ENCODE data around the gene KCMF1.
A peak's percentile ranks its signal among the peaks of the same experiment; 100 is the strongest.
"Not testable (repeated sequence)": the region's sequence is repeated elsewhere in the genome, so short reads cannot be mapped to it uniquely, and the experiment has no call there.

Gene KCMF1

GRCh38 chr2:84942964-84943421, 28.0 kb upstream of the KCMF1 start:
- TF ChIP-seq EZH2phosphoT487 (IDR thresholded peaks at IDR 0.05; ENCODE audit: borderline replicate concordance, low read length): no peak
- TF ChIP-seq, protein P1, sequence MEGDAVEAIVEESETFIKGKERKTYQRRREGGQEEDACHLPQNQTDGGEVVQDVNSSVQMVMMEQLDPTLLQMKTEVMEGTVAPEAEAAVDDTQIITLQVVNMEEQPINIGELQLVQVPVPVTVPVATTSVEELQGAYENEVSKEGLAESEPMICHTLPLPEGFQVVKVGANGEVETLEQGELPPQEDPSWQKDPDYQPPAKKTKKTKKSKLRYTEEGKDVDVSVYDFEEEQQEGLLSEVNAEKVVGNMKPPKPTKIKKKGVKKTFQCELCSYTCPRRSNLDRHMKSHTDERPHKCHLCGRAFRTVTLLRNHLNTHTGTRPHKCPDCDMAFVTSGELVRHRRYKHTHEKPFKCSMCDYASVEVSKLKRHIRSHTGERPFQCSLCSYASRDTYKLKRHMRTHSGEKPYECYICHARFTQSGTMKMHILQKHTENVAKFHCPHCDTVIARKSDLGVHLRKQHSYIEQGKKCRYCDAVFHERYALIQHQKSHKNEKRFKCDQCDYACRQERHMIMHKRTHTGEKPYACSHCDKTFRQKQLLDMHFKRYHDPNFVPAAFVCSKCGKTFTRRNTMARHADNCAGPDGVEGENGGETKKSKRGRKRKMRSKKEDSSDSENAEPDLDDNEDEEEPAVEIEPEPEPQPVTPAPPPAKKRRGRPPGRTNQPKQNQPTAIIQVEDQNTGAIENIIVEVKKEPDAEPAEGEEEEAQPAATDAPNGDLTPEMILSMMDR (IDR thresholded peaks at IDR 0.05; ENCODE audit: low read depth, low read length, poor library complexity, severe bottlenecking): no peak
- Histone ChIP-seq H3K4me1 (ENCODE audit: control insufficient read depth, low read length) (peaks cover 59% of the 10 kb centered on the region), H3K79me2 (ENCODE audit: control insufficient read depth, low read length) (no peaks in the 10 kb centered on the region), H3K27ac (ENCODE audit: low read depth, low read length) (no peak overlapping the region), H3K36me3 (ENCODE audit: control insufficient read depth, low read length) (no peaks in the 10 kb centered on the region), H3K9me3 (ENCODE audit: control insufficient read depth, insufficient read depth, low read length) (no peaks in the 10 kb centered on the region), H3K9me2 (replicated peaks; ENCODE audit: control insufficient read depth, low read length) (no peaks in the 10 kb centered on the region), H4K20me1 (ENCODE audit: control insufficient read depth, insufficient read depth, low read depth, low read length) (no peaks in the 10 kb centered on the region), H3K4me2 (ENCODE audit: low read length) (peak overlapping the region; percentile 18; the same call in 1 of the 2 replicates), H3K4me3 (ENCODE audit: low read length) (no peak overlapping the region), H3F3A (ENCODE audit: control insufficient read depth, insufficient read depth) (peaks cover 12% of the 10 kb centered on the region), H3K27me3 (ENCODE audit: control insufficient read depth, low read length) (no peaks in the 10 kb centered on the region)

GRCh38 chr2:84944295-84944909, 26.6 kb upstream of the KCMF1 start:
- H3K79me2 ChIP-seq (ENCODE audit: control insufficient read depth, low read length): no peaks in the 10 kb centered on the region
- H3K9me3 ChIP-seq (ENCODE audit: control insufficient read depth, insufficient read depth, low read length): no peaks in the 10 kb centered on the region
- no peaks in the 10 kb centered on the region for H3K27me3 ChIP-seq (ENCODE audit: control insufficient read depth, low read length)
- no peaks in the 10 kb centered on the region for H3K9me2 ChIP-seq (replicated peaks; ENCODE audit: control insufficient read depth, low read length)
- H3K4me2 ChIP-seq (ENCODE audit: low read length): no peak overlapping the region
- TF ChIP-seq, protein P1 (IDR thresholded peaks at IDR 0.05; ENCODE audit: low read depth, low read length, poor library complexity, severe bottlenecking): no peak
- TF ChIP-seq EZH2phosphoT487 (IDR thresholded peaks at IDR 0.05; ENCODE audit: borderline replicate concordance, low read length): no peak
- no peak overlapping the region for H3K4me3 ChIP-seq (ENCODE audit: low read length)
- no peaks in the 10 kb centered on the region for H3K36me3 ChIP-seq (ENCODE audit: control insufficient read depth, low read length)
- H4K20me1 ChIP-seq (ENCODE audit: control insufficient read depth, insufficient read depth, low read depth, low read length): no peaks in the 10 kb centered on the region
- peaks cover 12% of the 10 kb centered on the region for H3F3A ChIP-seq (ENCODE audit: control insufficient read depth, insufficient read depth)
- no peak overlapping the region for H3K27ac ChIP-seq (ENCODE audit: low read depth, low read length)
- peaks cover 47% of the 10 kb centered on the region for H3K4me1 ChIP-seq (ENCODE audit: control insufficient read depth, low read length)

- H3K79me2 ChIP-seq (ENCODE audit: control insufficient read depth, low read length); H3K9me3 ChIP-seq (ENCODE audit: control insufficient read depth, insufficient read depth, low read length); H3K27ac ChIP-seq (ENCODE audit: low read depth, low read length); H3K27me3 ChIP-seq (ENCODE audit: control insufficient read depth, low read length); H3F3A ChIP-seq (ENCODE audit: control insufficient read depth, insufficient read depth); H3K36me3 ChIP-seq (ENCODE audit: control insufficient read depth, low read length); H4K20me1 ChIP-seq (ENCODE audit: control insufficient read depth, insufficient read depth, low read depth, low read length); H3K9me2 ChIP-seq (replicated peaks; ENCODE audit: control insufficient read depth, low read length): not testable (repeated sequence)
- H3K4me2 ChIP-seq (ENCODE audit: low read length): peak overlapping the region; percentile 74
- peaks cover 35% of the 10 kb centered on the region for H3K4me1 ChIP-seq (ENCODE audit: control insufficient read depth, low read length)
- peak overlapping the region; percentile 49; the same call in 1 of the 2 replicates for H3K4me3 ChIP-seq (ENCODE audit: low read length)
Measured at GRCh38 chr2:84945838-84946203, 25.1 kb upstream of the KCMF1 start.

- Histone ChIP-seq H3K27ac (ENCODE audit: low read depth, low read length) (peak overlapping the region; percentile 43), H3K4me3 (ENCODE audit: low read length) (peak overlapping the region; percentile 49), H3F3A (ENCODE audit: control insufficient read depth, insufficient read depth) (peaks cover 3% of the 10 kb centered on the region; the same call in 1 of the 2 replicates), H3K9me2 (replicated peaks; ENCODE audit: control insufficient read depth, low read length) (no peaks in the 10 kb centered on the region), H3K27me3 (ENCODE audit: control insufficient read depth, low read length) (no peaks in the 10 kb centered on the region), H4K20me1 (ENCODE audit: control insufficient read depth, insufficient read depth, low read depth, low read length) (no peaks in the 10 kb centered on the region), H3K9me3 (ENCODE audit: control insufficient read depth, insufficient read depth, low read length) (no peaks in the 10 kb centered on the region), H3K4me1 (ENCODE audit: control insufficient read depth, low read length) (peaks cover 33% of the 10 kb centered on the region), H3K4me2 (ENCODE audit: low read length) (peak overlapping the region; percentile 74), H3K79me2 (ENCODE audit: control insufficient read depth, low read length) (no peaks in the 10 kb centered on the region), H3K36me3 (ENCODE audit: control insufficient read depth, low read length) (no peaks in the 10 kb centered on the region)
- TF ChIP-seq, protein P1 (IDR thresholded peaks at IDR 0.05; ENCODE audit: low read depth, low read length, poor library complexity, severe bottlenecking): no peak
- no peak for TF ChIP-seq EZH2phosphoT487 (IDR thresholded peaks at IDR 0.05; ENCODE audit: borderline replicate concordance, low read length)
Measured at GRCh38 chr2:84946204-84947009, 24.6 kb upstream of the KCMF1 start.
